Astrocyte (in vitro differentiated cells and primary cell): ENCODE results near the gene MYCBP2. TPM values are rescaled to one million over a fixed set of nuclear protein-coding genes. Genes with fewer than 3 reads are reported as not detected.

ENCODE experiments used
- DNase-seq: peaks from one replicate; pipeline ENCODE4 v3.0.0-alpha.2; 2010; ENCODE audit warnings: low read depth
- FAIRE-seq: peaks from 2 replicates; lab custom pipeline; 2011; peaks lifted over from hg19 to GRCh38; lab: Jason Lieb, UNC
- H2AFZ ChIP-seq: 2 replicates; pipeline ENCODE4 v1.6.0; 2012; ENCODE audit warnings: low read depth, low read length, inconsistent platforms
- H3K27ac ChIP-seq: 2 replicates; pipeline ENCODE4 v1.5.1; 2011; ENCODE audit warnings: low read depth, low read length, inconsistent platforms
- H3K27me3 ChIP-seq: 2 replicates; pipeline ENCODE4 v1.6.0; 2011; ENCODE audit warnings: low read length, inconsistent platforms; ENCODE audit not compliant: insufficient read depth
- H3K36me3 ChIP-seq: 2 replicates; pipeline ENCODE4 v1.5.1; 2011; ENCODE audit warnings: low read length, inconsistent platforms; ENCODE audit not compliant: insufficient read depth
- H3K4me1 ChIP-seq: 2 replicates; pipeline ENCODE4 v1.5.1; 2011; ENCODE audit warnings: low read length, inconsistent platforms; ENCODE audit not compliant: insufficient read depth
- H3K4me2 ChIP-seq: 2 replicates; pipeline ENCODE4 v1.6.0; 2012; ENCODE audit warnings: low read length, inconsistent platforms
- H3K4me3 ChIP-seq: 2 replicates; pipeline ENCODE4 v1.5.1; 2011; ENCODE audit warnings: low read depth, mild to moderate bottlenecking, low read length, inconsistent platforms; ENCODE audit not compliant: insufficient read depth
- H3K79me2 ChIP-seq: 2 replicates; pipeline ENCODE4 v1.6.0; 2012; ENCODE audit warnings: mild to moderate bottlenecking, low read length, inconsistent platforms; ENCODE audit not compliant: insufficient read depth
- H3K9ac ChIP-seq: 2 replicates; pipeline ENCODE4 v1.6.0; 2012; ENCODE audit warnings: mild to moderate bottlenecking, low read length, inconsistent platforms
- H3K9me3 ChIP-seq: 2 replicates; pipeline ENCODE4 v1.5.1; 2012; ENCODE audit warnings: low read depth, mild to moderate bottlenecking, low read length, inconsistent platforms; ENCODE audit not compliant: insufficient read depth
- H4K20me1 ChIP-seq: 2 replicates; pipeline ENCODE4 v1.6.0; 2012; ENCODE audit warnings: low read length, inconsistent platforms; ENCODE audit not compliant: insufficient read depth
- H3K27ac Mint-ChIP-seq: one replicate; pipeline ENCODE4 v1.8.0; 2021; ENCODE audit warnings: mild to moderate bottlenecking, mixed read lengths; ENCODE audit not compliant: unreplicated experiment
- H3K27me3 Mint-ChIP-seq: one replicate; pipeline ENCODE4 v1.8.0; 2021; ENCODE audit warnings: low read depth, mixed read lengths; ENCODE audit not compliant: unreplicated experiment
- H3K36me3 Mint-ChIP-seq: one replicate; pipeline ENCODE4 v1.8.0; 2021; ENCODE audit warnings: low read depth, mixed read lengths; ENCODE audit not compliant: unreplicated experiment
- H3K4me1 Mint-ChIP-seq: one replicate; pipeline ENCODE4 v1.8.0; 2021; ENCODE audit warnings: low read depth, mixed read lengths; ENCODE audit not compliant: unreplicated experiment
- H3K4me3 Mint-ChIP-seq: one replicate; pipeline ENCODE4 v1.8.0; 2021; ENCODE audit warnings: mild to moderate bottlenecking, moderate library complexity, mixed read lengths; ENCODE audit not compliant: unreplicated experiment
- H3K9me3 Mint-ChIP-seq: one replicate; pipeline ENCODE4 v1.8.0; 2021; ENCODE audit warnings: mild to moderate bottlenecking, mixed read lengths; ENCODE audit not compliant: unreplicated experiment
- EZH2 ChIP-seq: IDR thresholded peaks from 2 replicates; pipeline ENCODE4 v1.6.1; 2012; ENCODE audit warnings: mild to moderate bottlenecking, low read length, inconsistent platforms; ENCODE audit not compliant: insufficient read depth
- total RNA-seq: library from RNA; stranded (reverse); gene quantifications from 2 replicates; pipeline ENCODE4 v1.2.1, GENCODE V29; 2021
- TF ChIP-seq, protein P1 (sequence below): IDR thresholded peaks from 2 replicates; pipeline ENCODE4 v1.5.1; 2011; ENCODE audit warnings: low read depth, mild to moderate bottlenecking, inconsistent platforms, low read length, moderate library complexity; ENCODE audit not compliant: insufficient read depth

MYCBP2 gene
- total RNA-seq, 1 donor from 2014 or later: 72.3 TPM

DNA sequence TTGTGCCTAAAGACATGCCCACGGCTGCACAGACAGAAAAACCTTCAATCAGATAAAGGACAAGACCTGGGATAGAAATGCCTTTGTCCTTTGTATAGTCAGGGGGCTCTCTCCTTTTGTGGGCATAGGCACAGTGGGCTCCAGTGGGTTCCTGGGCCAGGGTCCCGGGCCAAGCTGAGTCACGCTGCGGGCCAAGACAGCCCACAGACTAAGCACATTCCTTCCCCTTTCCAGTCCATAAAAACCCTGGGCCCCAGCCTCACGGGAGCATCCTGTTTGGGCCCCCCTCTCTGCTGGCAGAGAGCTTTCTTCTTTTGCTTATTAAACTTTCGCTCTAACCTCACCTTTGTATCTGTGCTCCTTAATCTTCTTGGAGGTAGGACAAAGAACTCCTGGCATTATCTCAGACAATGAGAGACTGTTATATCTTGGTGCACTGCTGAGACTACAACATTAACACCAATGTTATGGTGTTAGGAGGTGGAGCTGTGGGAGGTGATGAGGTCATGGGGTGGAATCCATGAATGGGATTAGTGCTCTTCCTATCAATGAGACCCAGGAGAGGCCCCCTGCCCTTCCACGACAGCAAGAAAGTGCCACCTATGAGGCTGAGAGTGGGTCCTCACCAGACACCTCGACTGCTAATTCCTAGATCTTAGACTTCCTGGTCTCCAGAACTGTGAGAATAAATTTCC, 279.1 kb downstream of the MYCBP2 start:
- Histone ChIP-seq H3K4me2 (no peak overlapping the region), H3K9me3 (no peaks in the 10 kb centered on the region), H3K27me3 (no peaks in the 10 kb centered on the region), H3K36me3 (peaks cover 6% of the 10 kb centered on the region), H3K9ac (no peak overlapping the region), H3K4me3 (no peak overlapping the region), H3K27ac (no peak overlapping the region), H3K4me1 (no peaks in the 10 kb centered on the region), H4K20me1 (no peaks in the 10 kb centered on the region), H3K79me2 (no peaks in the 10 kb centered on the region), H2AFZ (no peak overlapping the region)
- H3K4me1 Mint-ChIP-seq: peaks cover 17% of the 10 kb centered on the region
- TF ChIP-seq, protein P1, sequence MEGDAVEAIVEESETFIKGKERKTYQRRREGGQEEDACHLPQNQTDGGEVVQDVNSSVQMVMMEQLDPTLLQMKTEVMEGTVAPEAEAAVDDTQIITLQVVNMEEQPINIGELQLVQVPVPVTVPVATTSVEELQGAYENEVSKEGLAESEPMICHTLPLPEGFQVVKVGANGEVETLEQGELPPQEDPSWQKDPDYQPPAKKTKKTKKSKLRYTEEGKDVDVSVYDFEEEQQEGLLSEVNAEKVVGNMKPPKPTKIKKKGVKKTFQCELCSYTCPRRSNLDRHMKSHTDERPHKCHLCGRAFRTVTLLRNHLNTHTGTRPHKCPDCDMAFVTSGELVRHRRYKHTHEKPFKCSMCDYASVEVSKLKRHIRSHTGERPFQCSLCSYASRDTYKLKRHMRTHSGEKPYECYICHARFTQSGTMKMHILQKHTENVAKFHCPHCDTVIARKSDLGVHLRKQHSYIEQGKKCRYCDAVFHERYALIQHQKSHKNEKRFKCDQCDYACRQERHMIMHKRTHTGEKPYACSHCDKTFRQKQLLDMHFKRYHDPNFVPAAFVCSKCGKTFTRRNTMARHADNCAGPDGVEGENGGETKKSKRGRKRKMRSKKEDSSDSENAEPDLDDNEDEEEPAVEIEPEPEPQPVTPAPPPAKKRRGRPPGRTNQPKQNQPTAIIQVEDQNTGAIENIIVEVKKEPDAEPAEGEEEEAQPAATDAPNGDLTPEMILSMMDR: no peak
- TF ChIP-seq EZH2: no peak
- peaks cover 23% of the 10 kb centered on the region for H3K36me3 Mint-ChIP-seq
- DNase-seq (no peak), FAIRE-seq (no peak)
- H3K27me3 Mint-ChIP-seq: no peaks in the 10 kb centered on the region
- no peak overlapping the region for H3K4me3 Mint-ChIP-seq
- H3K9me3 Mint-ChIP-seq: no peaks in the 10 kb centered on the region
- H3K27ac Mint-ChIP-seq: peak overlapping the region; percentile 43

DNA sequence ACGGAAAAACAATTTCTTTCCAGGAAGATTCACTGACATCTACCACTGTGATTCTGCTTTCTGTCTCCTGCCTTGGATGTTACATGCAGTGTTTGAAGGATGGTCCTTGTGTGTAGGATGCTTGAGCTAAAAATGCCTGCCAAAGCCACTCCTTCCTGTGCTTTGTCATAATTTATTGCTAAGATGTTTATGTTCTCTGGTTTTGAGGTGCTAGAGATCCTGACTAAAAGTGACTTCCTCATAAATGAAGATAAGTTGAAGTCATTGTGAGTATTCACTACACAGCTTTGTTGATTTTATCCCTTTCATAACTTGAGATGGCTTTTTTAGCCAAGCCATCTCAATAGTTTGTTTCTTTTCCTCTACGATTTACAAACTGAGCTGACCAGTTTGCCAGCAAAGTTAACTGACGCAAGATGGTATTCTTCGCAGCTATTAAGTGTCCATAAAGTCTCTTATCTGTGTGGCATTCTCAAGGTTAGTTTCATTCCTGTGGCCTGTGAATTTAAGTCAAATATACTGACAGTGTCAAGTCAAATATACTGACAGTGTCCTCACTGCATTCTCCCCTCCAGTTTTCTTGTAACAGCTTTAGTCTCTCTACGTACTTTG, 284.2 kb downstream of the MYCBP2 start:
- Mint-ChIP-seq H3K27me3 (no peaks in the 10 kb centered on the region), H3K4me3 (no peak overlapping the region), H3K4me1 (no peaks in the 10 kb centered on the region), H3K27ac (no peak overlapping the region), H3K36me3 (peaks cover 11% of the 10 kb centered on the region), H3K9me3 (peaks cover 3% of the 10 kb centered on the region)
- H3K4me1 ChIP-seq: no peaks in the 10 kb centered on the region
- no peaks in the 10 kb centered on the region for H3K9me3 ChIP-seq
- peaks cover 6% of the 10 kb centered on the region for H3K36me3 ChIP-seq
- no peaks in the 10 kb centered on the region for H3K27me3 ChIP-seq
- no peak overlapping the region for H3K4me3 ChIP-seq
- H2AFZ ChIP-seq: no peak overlapping the region
- H3K27ac ChIP-seq: no peak overlapping the region
- no peaks in the 10 kb centered on the region for H3K79me2 ChIP-seq
- H4K20me1 ChIP-seq: no peaks in the 10 kb centered on the region
- H3K4me2 ChIP-seq: no peak overlapping the region
- DNase-seq (no peak), FAIRE-seq (no peak)
- H3K9ac ChIP-seq: no peak overlapping the region
- TF ChIP-seq, protein P1: no peak
- TF ChIP-seq EZH2: no peak

DNA sequence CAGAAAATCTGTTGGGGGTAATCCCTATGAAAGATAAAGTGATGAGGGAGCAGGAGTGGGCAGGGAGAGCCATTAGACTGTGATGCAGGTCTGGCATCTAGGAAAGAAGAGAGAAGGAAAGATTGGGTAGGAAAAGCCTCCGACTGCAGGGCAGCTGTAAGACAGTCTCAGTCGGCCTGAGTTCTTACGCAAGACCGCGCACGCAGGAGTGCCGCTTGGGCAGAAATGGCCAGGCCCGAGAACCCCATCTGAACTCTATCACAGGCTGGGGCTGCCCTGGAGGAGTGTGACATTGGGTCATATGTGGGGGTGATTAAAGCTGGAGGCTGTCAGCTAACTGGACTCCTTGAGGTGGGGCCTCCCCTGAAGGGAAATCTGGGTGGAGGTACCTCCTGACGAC, 286.1 kb downstream of the MYCBP2 start:
- no peaks in the 10 kb centered on the region for H3K27me3 Mint-ChIP-seq
- FAIRE-seq (no peak), DNase-seq (no peak)
- H3K36me3 Mint-ChIP-seq: peaks cover 6% of the 10 kb centered on the region
- H3K36me3 ChIP-seq: peaks cover 6% of the 10 kb centered on the region
- TF ChIP-seq, protein P1: no peak
- TF ChIP-seq EZH2: no peak
- no peaks in the 10 kb centered on the region for H3K4me1 Mint-ChIP-seq
- H3K4me3 ChIP-seq: no peak overlapping the region
- H3K27ac ChIP-seq: no peak overlapping the region
- H3K4me2 ChIP-seq: no peak overlapping the region
- H3K9me3 ChIP-seq: no peaks in the 10 kb centered on the region
- no peaks in the 10 kb centered on the region for H4K20me1 ChIP-seq
- peaks cover 3% of the 10 kb centered on the region for H3K9me3 Mint-ChIP-seq
- no peak overlapping the region for H3K4me3 Mint-ChIP-seq
- H3K4me1 ChIP-seq: no peaks in the 10 kb centered on the region
- H3K27ac Mint-ChIP-seq: no peak overlapping the region
- no peaks in the 10 kb centered on the region for H3K79me2 ChIP-seq
- no peak overlapping the region for H3K9ac ChIP-seq
- no peak overlapping the region for H2AFZ ChIP-seq
- no peaks in the 10 kb centered on the region for H3K27me3 ChIP-seq
